Activated naive CD4-positive, alpha-beta T cell treated with anti-CD3 and anti-CD28 coated beads for 36 hours (primary cell): Measurements from ENCODE around the gene MICALL1. TPM values are rescaled to one million over a fixed set of nuclear protein-coding genes. Genes with fewer than 3 reads are reported as not detected.
A peak's percentile ranks its signal among the peaks of the same experiment; 100 is the strongest.
"Not testable (repeated sequence)": the region's sequence is repeated elsewhere in the genome, so short reads cannot be mapped to it uniquely, and the experiment has no call there.

ENCODE experiments used
- CTCF ChIA-PET: fragments of 350-600 bp; sonication (Branson Sonifier 250); formaldehyde crosslinking; loops from one replicate; lab custom pipeline; 2021; ENCODE audit warnings: antibody characterized with exemption; lab: Charles Lee
- DNase-seq: peaks from one replicate; pipeline ENCODE4 v3.0.0-alpha.2; 2020
- H3K27ac Mint-ChIP-seq: one replicate; pipeline ENCODE4 v1.8.0; 2021; ENCODE audit warnings: mild to moderate bottlenecking, mixed read lengths
- H3K27me3 Mint-ChIP-seq: one replicate; pipeline ENCODE4 v1.8.0; 2021; ENCODE audit warnings: low read depth, mixed read lengths
- H3K36me3 Mint-ChIP-seq: one replicate; pipeline ENCODE4 v1.8.0; 2021; ENCODE audit warnings: low read depth, mixed read lengths
- H3K4me1 Mint-ChIP-seq: one replicate; pipeline ENCODE4 v1.8.0; 2021; ENCODE audit warnings: low read depth, mixed read lengths
- H3K4me3 Mint-ChIP-seq: one replicate; pipeline ENCODE4 v1.8.0; 2021; ENCODE audit warnings: mild to moderate bottlenecking, moderate library complexity, mixed read lengths
- H3K9me3 Mint-ChIP-seq: one replicate; pipeline ENCODE4 v1.8.0; 2021; ENCODE audit warnings: mixed read lengths
- intact Hi-C: fragments of 100-400 bp; cut with micrococcal nuclease; formaldehyde crosslinking; loops from one replicate; pipeline ENCODE4 v1.15.1; 2023
- total RNA-seq, 2 experiments: library from RNA; stranded (reverse); gene quantifications; one replicate each; pipeline ENCODE4 v1.2.3, GENCODE V29; 2021

MICALL1 gene
- total RNA-seq, 2 experiments from 2014 or later = 12.0 to 12.9 TPM

- intact Hi-C loops = no loop called here
- Mint-ChIP-seq H3K27me3 (no peaks in the 10 kb centered on the region), H3K9me3 (no peaks in the 10 kb centered on the region), H3K27ac (no peak overlapping the region), H3K4me1 (no peaks in the 10 kb centered on the region), H3K4me3 (no peak overlapping the region), H3K36me3 (peaks cover 18% of the 10 kb centered on the region)
- no peak for DNase-seq
- CTCF ChIA-PET = interaction anchor here (1.0 to 2.3 kb wide), 2 partner anchors 14 to 151 kb away, joined by 3 to 8 read pairs; no protein-coding TSS in a partner anchor
These were observed 62.6 kb downstream of the MICALL1 start for GRCh38 chr22:37968452-37969251.

GRCh38 chr22:37970864-37971263, 64.8 kb downstream of the MICALL1 start:
- CTCF ChIA-PET = interaction anchor here (0.6 to 1.8 kb wide), 5 partner anchors 29 to 699 kb away, joined by 3 to 7 read pairs (median 4); no protein-coding TSS in a partner anchor
- Mint-ChIP-seq H3K36me3 (peaks cover 20% of the 10 kb centered on the region), H3K4me1 (no peaks in the 10 kb centered on the region)

GRCh38 chr22:37971475-37972434, 65.7 kb downstream of the MICALL1 start:
- CTCF ChIA-PET = interaction anchor here (1.1 to 1.8 kb wide), 4 partner anchors 28 to 154 kb away, joined by 3 to 7 read pairs (median 4); no protein-coding TSS in a partner anchor
- intact Hi-C loops = no loop called here
- Mint-ChIP-seq H3K27me3 (no peaks in the 10 kb centered on the region), H3K4me1 (no peaks in the 10 kb centered on the region), H3K9me3 (no peaks in the 10 kb centered on the region), H3K4me3 (no peak overlapping the region), H3K27ac (no peak overlapping the region), H3K36me3 (peaks cover 17% of the 10 kb centered on the region)
- DNase-seq = no peak

More at GRCh38 chr22:37970864-37971263, 64.8 kb downstream of the MICALL1 start:
- Mint-ChIP-seq H3K27ac (no peak overlapping the region), H3K27me3 (no peaks in the 10 kb centered on the region), H3K9me3 (no peaks in the 10 kb centered on the region), H3K4me3 (no peak overlapping the region)
- intact Hi-C loops = no loop called here
- no peak for DNase-seq

GRCh38 chr22:37972527-37972926, 66.4 kb downstream of the MICALL1 start:
- DNase-seq = no peak
- H3K4me3 Mint-ChIP-seq = no peak overlapping the region
- CTCF ChIA-PET = no interaction called here
- no peaks in the 10 kb centered on the region for H3K4me1 Mint-ChIP-seq
- H3K27me3 Mint-ChIP-seq = no peaks in the 10 kb centered on the region
- H3K9me3 Mint-ChIP-seq = no peaks in the 10 kb centered on the region
- H3K36me3 Mint-ChIP-seq = peaks cover 12% of the 10 kb centered on the region
- no peak overlapping the region for H3K27ac Mint-ChIP-seq
- intact Hi-C loops = no loop called here

GRCh38 chr22:37973271-37974170, 67.4 kb downstream of the MICALL1 start:
- peaks cover 7% of the 10 kb centered on the region for H3K36me3 Mint-ChIP-seq
- intact Hi-C loops = no loop called here
- H3K27me3 Mint-ChIP-seq = no peaks in the 10 kb centered on the region
- H3K4me1 Mint-ChIP-seq = no peaks in the 10 kb centered on the region
- no peak overlapping the region for H3K4me3 Mint-ChIP-seq
- no peak overlapping the region for H3K27ac Mint-ChIP-seq
- no peaks in the 10 kb centered on the region for H3K9me3 Mint-ChIP-seq
- DNase-seq = no peak
- CTCF ChIA-PET = no interaction called here

- DNase-seq = no peak
- H3K27ac Mint-ChIP-seq = no peak overlapping the region
- peaks cover 5% of the 10 kb centered on the region for H3K36me3 Mint-ChIP-seq
- no peak overlapping the region for H3K4me3 Mint-ChIP-seq
- no peaks in the 10 kb centered on the region for H3K9me3 Mint-ChIP-seq
- H3K27me3 Mint-ChIP-seq = no peaks in the 10 kb centered on the region
- CTCF ChIA-PET = no interaction called here
- intact Hi-C loops = no loop called here
- H3K4me1 Mint-ChIP-seq = no peaks in the 10 kb centered on the region
These were observed 69.1 kb downstream of the MICALL1 start for GRCh38 chr22:37975153-37975552.

- H3K36me3 Mint-ChIP-seq, H3K27ac Mint-ChIP-seq, H3K9me3 Mint-ChIP-seq, H3K4me3 Mint-ChIP-seq, H3K27me3 Mint-ChIP-seq, H3K4me1 Mint-ChIP-seq, DNase-seq, intact Hi-C loops: not testable (repeated sequence)
- CTCF ChIA-PET = interaction anchor here (0.6 to 1.3 kb wide), 2 partner anchors 159 to 643 kb away, joined by 3 read pairs; no protein-coding TSS in a partner anchor
These were observed 69.9 kb downstream of the MICALL1 start for GRCh38 chr22:37976022-37976421.

GRCh38 chr22:37976547-37976946, 70.5 kb downstream of the MICALL1 start:
- DNase-seq = no peak
- Mint-ChIP-seq H3K4me3 (no peak overlapping the region), H3K36me3 (peaks cover 5% of the 10 kb centered on the region), H3K9me3 (no peaks in the 10 kb centered on the region), H3K27ac (peak overlapping the region; percentile 15), H3K27me3 (no peaks in the 10 kb centered on the region), H3K4me1 (no peaks in the 10 kb centered on the region)
- intact Hi-C loops = no loop called here
- CTCF ChIA-PET = interaction anchor here (0.6 to 1.3 kb wide), 2 partner anchors 159 to 642 kb away, joined by 3 read pairs; no protein-coding TSS in a partner anchor

GRCh38 chr22:37979782-37980181, 73.7 kb downstream of the MICALL1 start:
- CTCF ChIA-PET = no interaction called here
- Mint-ChIP-seq H3K27me3 (no peaks in the 10 kb centered on the region), H3K36me3 (peaks cover 7% of the 10 kb centered on the region), H3K27ac (no peak overlapping the region), H3K4me1 (no peaks in the 10 kb centered on the region), H3K9me3 (no peaks in the 10 kb centered on the region), H3K4me3 (no peak overlapping the region)
- no peak for DNase-seq
- intact Hi-C loops = no loop called here

GRCh38 chr22:37981282-37982011, 75.3 kb downstream of the MICALL1 start:
- Mint-ChIP-seq H3K4me1 (no peaks in the 10 kb centered on the region), H3K4me3 (no peak overlapping the region), H3K36me3 (peaks cover 2% of the 10 kb centered on the region), H3K27ac (no peak overlapping the region), H3K9me3 (no peaks in the 10 kb centered on the region), H3K27me3 (no peaks in the 10 kb centered on the region)
- DNase-seq = no peak
- CTCF ChIA-PET = no interaction called here
- intact Hi-C loops = no loop called here

- CTCF ChIA-PET = no interaction called here
- Mint-ChIP-seq H3K4me3 (no peak overlapping the region), H3K9me3 (no peaks in the 10 kb centered on the region), H3K36me3 (peaks cover 2% of the 10 kb centered on the region), H3K27ac (no peak overlapping the region), H3K27me3 (no peaks in the 10 kb centered on the region), H3K4me1 (no peaks in the 10 kb centered on the region)
- DNase-seq = no peak
- intact Hi-C loops = no loop called here
These were observed 76.2 kb downstream of the MICALL1 start for GRCh38 chr22:37982151-37982785.
